ENCODE measurements around the gene DUS1L.

DNA sequence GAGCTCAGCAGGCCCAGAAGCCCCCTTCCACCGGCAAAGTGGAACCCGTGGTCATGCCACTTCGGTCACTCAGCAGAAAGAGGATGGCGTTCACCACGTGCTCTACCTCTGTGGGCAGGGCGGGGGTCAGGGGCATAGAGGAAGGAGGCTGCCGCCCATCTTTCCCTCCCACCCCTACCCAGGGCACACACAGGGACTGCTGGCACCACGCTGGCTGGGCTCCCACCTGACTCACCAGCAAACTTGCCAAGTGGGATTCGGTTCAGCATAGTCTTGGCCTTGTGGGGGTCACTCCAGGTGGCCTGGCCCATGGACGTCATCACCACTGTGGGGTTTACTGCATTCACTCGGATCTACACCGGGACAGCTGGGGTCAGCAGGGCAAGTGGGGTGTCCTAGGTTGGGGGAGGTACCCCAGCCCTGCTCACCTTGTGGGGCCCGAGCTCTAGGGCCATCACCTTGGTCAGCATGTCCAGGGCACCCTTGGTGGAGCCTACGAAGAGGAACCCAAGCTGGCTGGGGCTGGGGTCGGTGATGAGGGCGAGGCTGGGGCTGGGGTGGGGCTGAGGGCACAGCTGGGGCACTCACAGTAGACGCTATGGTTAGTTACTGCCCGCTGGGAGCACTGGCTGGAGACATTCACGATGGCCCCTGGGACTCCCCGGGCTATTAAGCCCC, 29.5 kb downstream of the DUS1L start:
- TF ChIP-seq, protein P1, sequence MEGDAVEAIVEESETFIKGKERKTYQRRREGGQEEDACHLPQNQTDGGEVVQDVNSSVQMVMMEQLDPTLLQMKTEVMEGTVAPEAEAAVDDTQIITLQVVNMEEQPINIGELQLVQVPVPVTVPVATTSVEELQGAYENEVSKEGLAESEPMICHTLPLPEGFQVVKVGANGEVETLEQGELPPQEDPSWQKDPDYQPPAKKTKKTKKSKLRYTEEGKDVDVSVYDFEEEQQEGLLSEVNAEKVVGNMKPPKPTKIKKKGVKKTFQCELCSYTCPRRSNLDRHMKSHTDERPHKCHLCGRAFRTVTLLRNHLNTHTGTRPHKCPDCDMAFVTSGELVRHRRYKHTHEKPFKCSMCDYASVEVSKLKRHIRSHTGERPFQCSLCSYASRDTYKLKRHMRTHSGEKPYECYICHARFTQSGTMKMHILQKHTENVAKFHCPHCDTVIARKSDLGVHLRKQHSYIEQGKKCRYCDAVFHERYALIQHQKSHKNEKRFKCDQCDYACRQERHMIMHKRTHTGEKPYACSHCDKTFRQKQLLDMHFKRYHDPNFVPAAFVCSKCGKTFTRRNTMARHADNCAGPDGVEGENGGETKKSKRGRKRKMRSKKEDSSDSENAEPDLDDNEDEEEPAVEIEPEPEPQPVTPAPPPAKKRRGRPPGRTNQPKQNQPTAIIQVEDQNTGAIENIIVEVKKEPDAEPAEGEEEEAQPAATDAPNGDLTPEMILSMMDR (IDR thresholded peaks at IDR 0.05): no peak
- no peak for TF ChIP-seq POLR2A (IDR thresholded peaks at IDR 0.05)
